Right lobe of liver (tissue), 4 donors: Measurements from ENCODE around the gene PFN1.

ENCODE experiments used
- CTCF ChIP-seq, 4 donors: fragments of 200-600 bp in 3 of 4; fragments of 450-650 bp in 1 of 4; IDR thresholded peaks; one replicate each; pipeline versions ENCODE4 v1.5.1 to v1.8.0; 2016 to 2022; ENCODE audit warnings: antibody characterized with exemption in 4 of 4, mild to moderate bottlenecking in 2 of 4
- POLR2A ChIP-seq: fragments of 450-650 bp; IDR thresholded peaks from one replicate; pipeline ENCODE4 v1.6.1; 2017; ENCODE audit warnings: antibody characterized with exemption, mild to moderate bottlenecking
- donor health status: DM: no; HTN: no; CAD: no.
- donor health status: DM: no; HTN: no; CAD: no.
- donor health status: DM: no; HTN: yes; CAD: no.

- no peak for TF ChIP-seq CTCF (IDR thresholded peaks at IDR 0.05)
- no peak for TF ChIP-seq POLR2A
Measured at GRCh38 chr17:4971826-4972225, 23.5 kb upstream of the PFN1 start.
